Fibroblast of villous mesenchyme (primary cell): Measurements from ENCODE around the gene ABCC1. TPM values are rescaled to one million over a fixed set of nuclear protein-coding genes. Genes with fewer than 3 reads are reported as not detected.
"Not testable (repeated sequence)": the region's sequence is repeated elsewhere in the genome, so short reads cannot be mapped to it uniquely, and the experiment has no call there.

Source experiments
- DNase-seq: peaks from one replicate; pipeline ENCODE4 v3.0.0-alpha.2; 2010; ENCODE audit warnings: low read depth
- H3K4me3 ChIP-seq: 2 replicates; pipeline ENCODE4 v1.5.1; 2011; ENCODE audit warnings: low read depth, mild to moderate bottlenecking, low read length
- total RNA-seq: library from RNA; depleted of rRNA; stranded (reverse); fragments of >200 nt; gene quantifications from 2 replicates; pipeline ENCODE4 v1.2.3, GENCODE V29; 2012
- TF ChIP-seq, protein P1 (sequence below): IDR thresholded peaks from 2 replicates; pipeline ENCODE4 v1.5.1; 2012; ENCODE audit warnings: low read depth, mild to moderate bottlenecking, low read length; ENCODE audit not compliant: insufficient read depth

ABCC1 gene
- total RNA-seq, 1 donor = 34.1 TPM

GRCh38 chr16:16183562-16183961, 234.1 kb downstream of the ABCC1 start:
- H3K4me3 ChIP-seq = no peak overlapping the region
- TF ChIP-seq, protein P1, sequence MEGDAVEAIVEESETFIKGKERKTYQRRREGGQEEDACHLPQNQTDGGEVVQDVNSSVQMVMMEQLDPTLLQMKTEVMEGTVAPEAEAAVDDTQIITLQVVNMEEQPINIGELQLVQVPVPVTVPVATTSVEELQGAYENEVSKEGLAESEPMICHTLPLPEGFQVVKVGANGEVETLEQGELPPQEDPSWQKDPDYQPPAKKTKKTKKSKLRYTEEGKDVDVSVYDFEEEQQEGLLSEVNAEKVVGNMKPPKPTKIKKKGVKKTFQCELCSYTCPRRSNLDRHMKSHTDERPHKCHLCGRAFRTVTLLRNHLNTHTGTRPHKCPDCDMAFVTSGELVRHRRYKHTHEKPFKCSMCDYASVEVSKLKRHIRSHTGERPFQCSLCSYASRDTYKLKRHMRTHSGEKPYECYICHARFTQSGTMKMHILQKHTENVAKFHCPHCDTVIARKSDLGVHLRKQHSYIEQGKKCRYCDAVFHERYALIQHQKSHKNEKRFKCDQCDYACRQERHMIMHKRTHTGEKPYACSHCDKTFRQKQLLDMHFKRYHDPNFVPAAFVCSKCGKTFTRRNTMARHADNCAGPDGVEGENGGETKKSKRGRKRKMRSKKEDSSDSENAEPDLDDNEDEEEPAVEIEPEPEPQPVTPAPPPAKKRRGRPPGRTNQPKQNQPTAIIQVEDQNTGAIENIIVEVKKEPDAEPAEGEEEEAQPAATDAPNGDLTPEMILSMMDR = peak; percentile 11
- DNase-seq = no peak

GRCh38 chr16:16184594-16184993, 235.2 kb downstream of the ABCC1 start:
- no peak overlapping the region for H3K4me3 ChIP-seq
- TF ChIP-seq, protein P1 = no peak

DNA sequence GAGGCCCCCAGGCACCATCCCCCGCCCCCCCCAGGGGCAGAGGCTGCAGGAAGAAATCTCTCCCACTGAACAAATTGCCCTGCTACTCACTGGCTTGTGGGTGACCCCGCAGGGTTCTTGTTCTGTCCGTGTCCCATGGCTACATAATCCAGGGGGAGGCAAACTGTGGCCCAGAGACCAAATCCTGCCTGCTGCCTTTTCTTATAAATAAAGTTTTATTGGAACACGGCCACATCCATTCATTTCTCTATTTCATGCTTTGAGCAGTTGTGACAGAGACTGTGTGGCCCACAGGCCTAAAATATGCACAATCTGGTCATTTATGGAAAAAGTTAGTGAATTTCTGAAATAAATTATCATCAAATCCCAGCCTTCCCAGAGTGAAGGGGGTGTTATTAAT, 235.7 kb downstream of the ABCC1 start:
- TF ChIP-seq, protein P1 = no peak
- H3K4me3 ChIP-seq = no peak overlapping the region
- no peak for DNase-seq

More at GRCh38 chr16:16184594-16184993, 235.2 kb downstream of the ABCC1 start:
- no peak for DNase-seq

DNA sequence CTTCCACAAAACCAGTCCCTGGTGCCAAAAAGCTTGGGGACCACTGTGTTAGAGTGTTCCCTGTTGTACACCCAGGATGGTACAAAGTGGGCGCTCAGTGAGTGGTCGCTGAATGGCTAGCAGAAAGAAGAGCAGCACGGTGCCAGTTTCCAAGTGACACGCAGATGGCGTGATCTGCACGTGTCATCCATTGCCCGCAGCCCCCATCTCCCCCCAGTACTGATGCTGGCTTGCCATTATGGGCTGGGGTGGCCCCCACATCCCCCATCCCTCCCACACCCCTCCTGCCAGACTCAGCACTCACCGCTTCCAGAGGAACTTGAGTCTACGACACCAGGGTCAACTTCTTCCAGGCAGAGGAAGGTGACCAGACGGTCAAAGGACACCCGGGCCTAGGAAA, 237.4 kb downstream of the ABCC1 start:
- TF ChIP-seq, protein P1 = no peak
- no peak overlapping the region for H3K4me3 ChIP-seq
- no peak for DNase-seq

- TF ChIP-seq, protein P1 = no peak
- H3K4me3 ChIP-seq = no peak overlapping the region
- DNase-seq = no peak
These were observed 239.4 kb downstream of the ABCC1 start for GRCh38 chr16:16188827-16189226.

GRCh38 chr16:16189842-16190241, 240.4 kb downstream of the ABCC1 start:
- H3K4me3 ChIP-seq = no peak overlapping the region
- no peak for DNase-seq
- TF ChIP-seq, protein P1 = no peak

GRCh38 chr16:16190546-16190945, 241.1 kb downstream of the ABCC1 start:
- TF ChIP-seq, protein P1 = no peak
- no peak for DNase-seq
- H3K4me3 ChIP-seq = no peak overlapping the region

- not testable (repeated sequence) for DNase-seq, H3K4me3 ChIP-seq
These were observed 241.6 kb downstream of the ABCC1 start for GRCh38 chr16:16190966-16191365.
